Neural crest cell (in vitro differentiated cells): Measurements from ENCODE around the gene CAPZB. TPM values are rescaled to one million over a fixed set of nuclear protein-coding genes. Genes with fewer than 3 reads are reported as not detected.
"Not testable (repeated sequence)": the region's sequence is repeated elsewhere in the genome, so short reads cannot be mapped to it uniquely, and the experiment has no call there.

ENCODE experiments used
- DNase-seq: peaks from one replicate; pipeline ENCODE4 v3.0.0; 2021; ENCODE audit warnings: low read depth, mixed read lengths, low spot score
- H3K27ac Mint-ChIP-seq: one replicate; pipeline ENCODE4 v1.8.0; 2021; ENCODE audit warnings: mild to moderate bottlenecking, mixed read lengths; ENCODE audit not compliant: unreplicated experiment
- H3K27me3 Mint-ChIP-seq: 2 replicates; pipeline ENCODE4 v1.8.0; 2021; ENCODE audit warnings: low read depth, mild to moderate bottlenecking, mixed read lengths
- H3K36me3 Mint-ChIP-seq: 2 replicates; pipeline ENCODE4 v1.8.0; 2021; ENCODE audit warnings: low read depth, mild to moderate bottlenecking, mixed read lengths
- H3K4me1 Mint-ChIP-seq: 2 replicates; pipeline ENCODE4 v1.8.0; 2021; ENCODE audit warnings: mixed read lengths
- H3K4me3 Mint-ChIP-seq: one replicate; pipeline ENCODE4 v1.8.0; 2021; ENCODE audit warnings: mild to moderate bottlenecking, mixed read lengths
- H3K9me3 Mint-ChIP-seq: 2 replicates; pipeline ENCODE4 v1.8.0; 2021; ENCODE audit warnings: mixed read lengths
- total RNA-seq: library from RNA; stranded (reverse); gene quantifications from 2 replicates; pipeline ENCODE4 v1.2.1, GENCODE V29; 2021
- TF ChIP-seq, protein P1 (sequence below): fragments of 200-600 bp; sonication (generic); conservative IDR thresholded peaks from 2 replicates; pipeline ENCODE4 v1.5.0; 2021; ENCODE audit warnings: antibody characterized with exemption, mild to moderate bottlenecking

Gene CAPZB
- total RNA-seq, 1 donor from 2014 or later = 256 TPM

DNA sequence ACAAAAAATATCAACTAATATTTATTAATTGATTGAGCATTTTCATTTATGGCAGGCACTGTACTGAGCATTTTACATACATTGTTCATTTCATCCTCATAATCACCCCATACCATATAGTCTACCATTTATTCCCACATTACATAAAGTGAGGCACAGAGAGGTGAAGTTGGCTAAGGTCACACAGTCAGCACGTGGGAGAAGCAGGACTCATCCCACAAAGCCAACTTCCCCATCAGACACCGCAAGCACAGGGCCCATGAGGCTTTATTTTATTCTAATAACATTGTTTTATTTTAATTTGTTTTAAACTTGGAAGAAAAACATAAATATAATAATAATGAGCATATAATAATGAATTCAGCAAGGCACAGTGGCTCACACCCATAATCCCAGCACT, 43.1 kb upstream of the CAPZB start:
- TF ChIP-seq, protein P1, sequence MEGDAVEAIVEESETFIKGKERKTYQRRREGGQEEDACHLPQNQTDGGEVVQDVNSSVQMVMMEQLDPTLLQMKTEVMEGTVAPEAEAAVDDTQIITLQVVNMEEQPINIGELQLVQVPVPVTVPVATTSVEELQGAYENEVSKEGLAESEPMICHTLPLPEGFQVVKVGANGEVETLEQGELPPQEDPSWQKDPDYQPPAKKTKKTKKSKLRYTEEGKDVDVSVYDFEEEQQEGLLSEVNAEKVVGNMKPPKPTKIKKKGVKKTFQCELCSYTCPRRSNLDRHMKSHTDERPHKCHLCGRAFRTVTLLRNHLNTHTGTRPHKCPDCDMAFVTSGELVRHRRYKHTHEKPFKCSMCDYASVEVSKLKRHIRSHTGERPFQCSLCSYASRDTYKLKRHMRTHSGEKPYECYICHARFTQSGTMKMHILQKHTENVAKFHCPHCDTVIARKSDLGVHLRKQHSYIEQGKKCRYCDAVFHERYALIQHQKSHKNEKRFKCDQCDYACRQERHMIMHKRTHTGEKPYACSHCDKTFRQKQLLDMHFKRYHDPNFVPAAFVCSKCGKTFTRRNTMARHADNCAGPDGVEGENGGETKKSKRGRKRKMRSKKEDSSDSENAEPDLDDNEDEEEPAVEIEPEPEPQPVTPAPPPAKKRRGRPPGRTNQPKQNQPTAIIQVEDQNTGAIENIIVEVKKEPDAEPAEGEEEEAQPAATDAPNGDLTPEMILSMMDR = no peak
- Mint-ChIP-seq H3K27me3 (no peaks in the 10 kb centered on the region), H3K9me3 (no peaks in the 10 kb centered on the region), H3K4me3 (no peak overlapping the region), H3K27ac (no peak overlapping the region), H3K36me3 (no peaks in the 10 kb centered on the region), H3K4me1 (no peaks in the 10 kb centered on the region)
- DNase-seq = no peak

DNA sequence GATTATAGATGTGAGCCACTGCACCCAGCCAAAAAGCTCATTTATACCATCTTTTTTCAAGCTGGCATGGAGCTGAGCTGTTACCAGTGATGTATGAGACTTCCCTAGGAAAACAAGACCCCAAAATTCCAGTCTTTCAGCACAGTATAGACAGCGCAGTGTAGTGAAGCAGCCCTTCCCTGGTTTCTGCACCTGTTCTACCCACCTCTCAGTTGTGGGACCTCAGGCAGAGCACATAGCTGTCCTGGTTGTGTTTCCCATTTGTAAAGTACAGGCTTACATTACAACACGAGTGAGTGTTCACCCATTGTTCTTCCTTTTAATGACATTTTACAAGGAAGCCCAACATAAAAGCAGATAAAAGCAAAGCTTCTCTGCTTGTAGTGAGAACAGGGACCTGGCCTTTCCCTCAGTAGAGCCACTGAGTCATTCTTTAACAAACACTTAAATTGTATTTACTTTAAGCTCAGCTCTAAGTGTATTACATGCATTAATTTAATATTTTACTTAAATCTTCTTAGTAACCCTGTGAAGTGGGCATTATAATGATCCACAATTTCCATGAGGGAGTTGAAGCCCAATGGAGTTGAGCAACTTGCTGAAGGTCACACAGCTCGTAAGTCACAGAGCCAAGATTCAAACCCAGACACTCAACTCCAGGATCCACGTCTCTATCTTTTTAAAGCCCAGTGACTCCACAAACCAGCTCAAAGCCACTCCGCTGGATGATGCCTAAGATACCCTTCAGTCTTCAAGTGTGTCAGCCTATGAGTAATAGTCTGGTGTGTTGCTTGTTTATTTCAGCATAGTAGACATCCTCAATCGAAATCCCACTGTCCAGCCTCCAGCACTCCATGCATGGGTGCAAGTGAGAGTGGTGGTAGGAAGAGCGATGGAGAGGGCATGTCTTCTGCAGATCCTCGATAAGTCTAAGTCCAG, 40.5 kb upstream of the CAPZB start:
- H3K36me3 Mint-ChIP-seq = peaks cover 3% of the 10 kb centered on the region
- H3K27ac Mint-ChIP-seq = no peak overlapping the region
- no peak for DNase-seq
- TF ChIP-seq, protein P1 = no peak
- no peak overlapping the region for H3K4me3 Mint-ChIP-seq
- H3K4me1 Mint-ChIP-seq = no peaks in the 10 kb centered on the region
- H3K27me3 Mint-ChIP-seq = no peaks in the 10 kb centered on the region
- peaks cover 5% of the 10 kb centered on the region for H3K9me3 Mint-ChIP-seq

DNA sequence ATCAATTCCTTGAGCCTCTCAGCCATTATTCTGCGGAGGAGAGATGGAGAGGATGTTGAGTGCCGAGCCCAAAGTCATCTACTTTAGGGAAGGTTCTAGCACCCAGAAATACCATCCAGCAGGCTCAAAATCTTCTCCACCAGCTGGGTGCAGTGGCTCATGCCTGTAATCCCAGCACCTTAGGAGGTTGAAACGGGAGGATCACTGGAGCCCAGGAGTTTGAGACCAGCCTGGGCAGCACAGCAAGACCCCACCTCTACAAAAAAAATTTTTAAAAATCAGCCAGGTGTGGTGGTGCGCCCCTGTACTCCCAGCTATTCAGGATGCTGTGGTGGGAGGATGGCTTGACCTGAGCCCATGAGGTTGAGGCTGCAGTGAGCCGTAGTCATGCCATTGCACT, 39.5 kb upstream of the CAPZB start:
- no peak for DNase-seq
- H3K27me3 Mint-ChIP-seq = no peaks in the 10 kb centered on the region
- no peak overlapping the region for H3K4me3 Mint-ChIP-seq
- TF ChIP-seq, protein P1 = no peak
- no peaks in the 10 kb centered on the region for H3K4me1 Mint-ChIP-seq
- peaks cover 5% of the 10 kb centered on the region for H3K9me3 Mint-ChIP-seq
- no peak overlapping the region for H3K27ac Mint-ChIP-seq
- H3K36me3 Mint-ChIP-seq = peaks cover 3% of the 10 kb centered on the region

DNA sequence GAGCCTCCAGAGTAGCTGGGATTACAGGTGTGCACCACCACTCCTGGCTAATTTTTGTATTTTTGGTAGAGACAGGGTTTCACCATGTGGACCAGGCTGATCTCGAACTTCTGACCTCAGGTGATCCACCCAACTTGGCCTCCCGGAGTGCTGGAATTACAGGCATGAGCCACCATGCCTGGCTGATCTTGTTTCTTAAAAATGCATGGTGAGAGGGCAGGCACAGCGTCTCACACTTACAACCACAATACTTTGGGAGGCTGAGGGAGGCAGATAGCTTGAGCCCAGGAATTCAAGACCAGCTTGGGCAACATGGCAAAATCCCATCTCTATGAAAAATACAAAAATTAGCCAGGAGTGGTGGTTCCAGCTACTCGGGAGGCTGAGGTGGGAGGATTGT, 37.2 kb upstream of the CAPZB start:
- not testable (repeated sequence) for DNase-seq, H3K27me3 Mint-ChIP-seq, H3K27ac Mint-ChIP-seq, H3K4me1 Mint-ChIP-seq, H3K9me3 Mint-ChIP-seq, H3K4me3 Mint-ChIP-seq, H3K36me3 Mint-ChIP-seq

DNA sequence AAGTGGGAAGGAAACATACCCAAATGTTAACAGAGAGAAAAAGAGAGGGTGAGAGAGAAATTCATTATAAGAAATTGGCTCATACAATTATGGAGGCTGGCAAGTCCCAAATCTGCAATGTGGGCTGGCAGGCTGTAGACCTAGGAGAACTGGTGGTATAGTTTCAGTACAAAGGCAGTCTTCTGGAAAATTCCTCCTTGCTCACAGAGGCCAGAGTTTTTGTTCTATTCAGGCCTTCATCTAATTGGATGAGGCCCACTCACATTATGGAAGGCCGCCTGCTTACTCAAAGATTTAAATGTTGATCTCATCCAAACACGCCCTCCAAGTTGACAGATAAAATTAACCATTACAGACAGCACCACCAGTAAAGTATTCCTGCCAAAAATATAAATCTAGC, 36.1 kb upstream of the CAPZB start:
- Mint-ChIP-seq H3K4me3 (no peak overlapping the region), H3K27ac (no peak overlapping the region), H3K9me3 (peaks cover 12% of the 10 kb centered on the region), H3K36me3 (peaks cover 3% of the 10 kb centered on the region), H3K27me3 (no peaks in the 10 kb centered on the region), H3K4me1 (no peaks in the 10 kb centered on the region)
- TF ChIP-seq, protein P1 = no peak
- no peak for DNase-seq

DNA sequence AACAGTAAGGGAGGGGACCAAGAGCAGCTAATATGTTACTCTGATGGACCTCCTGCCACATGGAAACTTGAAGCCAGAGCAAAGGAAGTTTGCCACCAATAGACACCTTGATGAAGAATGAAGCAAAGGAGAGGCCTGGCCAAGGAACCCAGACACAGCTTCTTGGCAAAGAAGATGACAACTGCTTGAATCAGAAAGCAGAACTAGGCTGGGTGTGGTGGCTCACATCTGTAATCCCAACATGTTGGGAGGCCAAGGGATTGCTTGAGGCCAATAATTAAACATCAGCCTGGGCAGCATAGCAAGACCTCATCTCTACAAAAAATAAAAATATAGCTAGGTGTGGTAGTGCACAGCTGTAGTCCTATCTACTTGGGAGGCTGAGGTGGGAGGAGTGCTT, 31.7 kb upstream of the CAPZB start:
- no peak overlapping the region for H3K4me3 Mint-ChIP-seq
- peaks cover 12% of the 10 kb centered on the region for H3K9me3 Mint-ChIP-seq
- H3K27ac Mint-ChIP-seq = no peak overlapping the region
- H3K4me1 Mint-ChIP-seq = no peaks in the 10 kb centered on the region
- H3K36me3 Mint-ChIP-seq = peaks cover 3% of the 10 kb centered on the region
- no peak for DNase-seq
- H3K27me3 Mint-ChIP-seq = no peaks in the 10 kb centered on the region
- TF ChIP-seq, protein P1 = no peak
